GM21367 (cell line): Measurements from ENCODE around the gene AKAP6.

ENCODE experiments used
- ATAC-seq: cut with Tn5 transposase; IDR thresholded peaks from one replicate; pipeline ENCODE4 v1.9.1; 2021; ENCODE audit not compliant: unreplicated experiment

AKAP6 gene

GRCh38 chr14:32330351-32331111 lies 1.4 kb downstream of the AKAP6 start:
- ATAC-seq = no peak

- ATAC-seq = no peak
Measured at GRCh38 chr14:32331206-32331605, 2.1 kb downstream of the AKAP6 start.

GRCh38 chr14:32332415-32333316 lies 3.6 kb downstream of the AKAP6 start:
- no peak for ATAC-seq

GRCh38 chr14:32336702-32337101 lies 7.6 kb downstream of the AKAP6 start:
- ATAC-seq = no peak

- no peak for ATAC-seq
Measured at GRCh38 chr14:32337759-32338158, 8.7 kb downstream of the AKAP6 start.

- ATAC-seq = no peak
Measured at GRCh38 chr14:32339188-32339587, 10.1 kb downstream of the AKAP6 start.

- no peak for ATAC-seq
Measured at GRCh38 chr14:32341947-32342846, 13.1 kb downstream of the AKAP6 start.

GRCh38 chr14:32342847-32343194 lies 13.7 kb downstream of the AKAP6 start:
- ATAC-seq = no peak

GRCh38 chr14:32343926-32344430 lies 14.9 kb downstream of the AKAP6 start:
- ATAC-seq = no peak

- ATAC-seq = no peak
Measured at GRCh38 chr14:32345311-32345791, 16.3 kb downstream of the AKAP6 start.

GRCh38 chr14:32349322-32349721 lies 20.2 kb downstream of the AKAP6 start:
- ATAC-seq = no peak

- peak; percentile 100 for ATAC-seq
Measured at GRCh38 chr14:32350020-32350419, 20.9 kb downstream of the AKAP6 start.

- ATAC-seq = no peak
Measured at GRCh38 chr14:32352631-32353030, 23.5 kb downstream of the AKAP6 start.

GRCh38 chr14:32354716-32355115 lies 25.6 kb downstream of the AKAP6 start:
- ATAC-seq = no peak

- no peak for ATAC-seq
Measured at GRCh38 chr14:32358781-32359180, 29.7 kb downstream of the AKAP6 start.

- ATAC-seq = no peak
Measured at GRCh38 chr14:32361674-32362073, 32.6 kb downstream of the AKAP6 start.

GRCh38 chr14:32363761-32364160 lies 34.7 kb downstream of the AKAP6 start:
- ATAC-seq = no peak

- ATAC-seq = no peak
Measured at GRCh38 chr14:32364941-32365340, 35.8 kb downstream of the AKAP6 start.

- ATAC-seq = no peak
Measured at GRCh38 chr14:32366256-32366879, 37.3 kb downstream of the AKAP6 start.

GRCh38 chr14:32366986-32367385 lies 37.9 kb downstream of the AKAP6 start:
- no peak for ATAC-seq
